Loucy (cell line): ENCODE results near the gene COL13A1.

Experiments
- H2AFZ ChIP-seq: fragments of 200-600 bp; sonication (generic); 2 replicates; pipeline ENCODE4 v1.6.0; 2016; ENCODE audit warnings: antibody characterized with exemption, mild to moderate bottlenecking, low read length, moderate library complexity
- H3F3A ChIP-seq: fragments of 200-600 bp; 2 replicates; pipeline ENCODE4 v1.6.0; 2016; ENCODE audit warnings: antibody characterized with exemption, low read depth, mild to moderate bottlenecking
- H3K27me3 ChIP-seq: fragments of 200-600 bp; sonication (generic); 2 replicates; pipeline ENCODE4 v1.6.1; 2014; ENCODE audit warnings: low read length, mild to moderate bottlenecking; ENCODE audit not compliant: insufficient read depth, poor library complexity, severe bottlenecking
- H3K36me3 ChIP-seq: fragments of 200-600 bp; sonication (generic); 2 replicates; pipeline ENCODE4 v1.6.1; 2016; ENCODE audit warnings: low read length; ENCODE audit not compliant: insufficient read depth
- H3K4me1 ChIP-seq: fragments of 200-600 bp; sonication (generic); 2 replicates; pipeline ENCODE4 v1.5.1; 2014; ENCODE audit warnings: low read length, mild to moderate bottlenecking; ENCODE audit not compliant: insufficient read depth, poor library complexity, severe bottlenecking
- H3K4me2 ChIP-seq: fragments of 200-600 bp; sonication (generic); 2 replicates; pipeline ENCODE4 v1.6.0; 2014; ENCODE audit warnings: antibody characterized with exemption, low read length, low read depth, mild to moderate bottlenecking; ENCODE audit not compliant: poor library complexity, severe bottlenecking
- H3K4me3 ChIP-seq: fragments of 200-600 bp; sonication (generic); 2 replicates; pipeline ENCODE4 v1.5.1; 2014; ENCODE audit warnings: low read length, mild to moderate bottlenecking, mixed read lengths; ENCODE audit not compliant: poor library complexity, severe bottlenecking
- H3K79me2 ChIP-seq: fragments of 200-600 bp; sonication (generic); 2 replicates; pipeline ENCODE4 v1.6.1; 2014; ENCODE audit warnings: low read length; ENCODE audit not compliant: insufficient read depth
- H3K9ac ChIP-seq: fragments of 200-600 bp; sonication (generic); 2 replicates; pipeline ENCODE4 v1.6.0; 2014; ENCODE audit warnings: mild to moderate bottlenecking, low read depth, low read length, moderate library complexity; ENCODE audit not compliant: poor library complexity, severe bottlenecking
- H3K9me2 ChIP-seq: fragments of 200-600 bp; sonication (generic); replicated peaks from 2 replicates; pipeline ENCODE4 v1.6.1; 2016; ENCODE audit warnings: low read depth, low read length, mixed read lengths
- H3K9me3 ChIP-seq: fragments of 200-600 bp; sonication (generic); 2 replicates; pipeline ENCODE4 v1.6.1; 2014; ENCODE audit warnings: mild to moderate bottlenecking, antibody characterized with exemption, low read length, low read depth; ENCODE audit not compliant: insufficient read depth
- H4K20me1 ChIP-seq: fragments of 200-600 bp; sonication (generic); 2 replicates; pipeline ENCODE4 v1.6.0; 2014; ENCODE audit warnings: antibody characterized with exemption, low read length, mild to moderate bottlenecking; ENCODE audit not compliant: insufficient read depth, poor library complexity, severe bottlenecking
- EZH2phosphoT487 ChIP-seq: fragments of 200-600 bp; IDR thresholded peaks from 2 replicates; pipeline ENCODE4 v1.6.1; 2018; ENCODE audit warnings: antibody characterized with exemption, mild to moderate bottlenecking, moderate library complexity, borderline replicate concordance
- TF ChIP-seq, protein P1 (sequence below): fragments of 200-600 bp; sonication (generic); conservative IDR thresholded peaks from 2 replicates; pipeline ENCODE4 v1.5.1; 2014; ENCODE audit warnings: mild to moderate bottlenecking, antibody characterized with exemption, low read length

COL13A1 gene

GRCh38 chr10:69810675-69811397, 9.1 kb downstream of the COL13A1 start:
- H3K9ac ChIP-seq, result peak overlapping the region; percentile 44
- no peaks in the 10 kb centered on the region for H3K79me2 ChIP-seq
- peaks cover 53% of the 10 kb centered on the region for H3K4me1 ChIP-seq
- H3K36me3 ChIP-seq, result no peaks in the 10 kb centered on the region
- no peaks in the 10 kb centered on the region for H3F3A ChIP-seq
- H3K27me3 ChIP-seq, result no peaks in the 10 kb centered on the region
- no peaks in the 10 kb centered on the region for H3K9me2 ChIP-seq
- no peaks in the 10 kb centered on the region for H4K20me1 ChIP-seq
- H3K4me3 ChIP-seq, result no peak overlapping the region
- H3K4me2 ChIP-seq, result peak overlapping the region; percentile 1
- no peaks in the 10 kb centered on the region for H3K9me3 ChIP-seq
- TF ChIP-seq EZH2phosphoT487, result no peak
- TF ChIP-seq, protein P1, sequence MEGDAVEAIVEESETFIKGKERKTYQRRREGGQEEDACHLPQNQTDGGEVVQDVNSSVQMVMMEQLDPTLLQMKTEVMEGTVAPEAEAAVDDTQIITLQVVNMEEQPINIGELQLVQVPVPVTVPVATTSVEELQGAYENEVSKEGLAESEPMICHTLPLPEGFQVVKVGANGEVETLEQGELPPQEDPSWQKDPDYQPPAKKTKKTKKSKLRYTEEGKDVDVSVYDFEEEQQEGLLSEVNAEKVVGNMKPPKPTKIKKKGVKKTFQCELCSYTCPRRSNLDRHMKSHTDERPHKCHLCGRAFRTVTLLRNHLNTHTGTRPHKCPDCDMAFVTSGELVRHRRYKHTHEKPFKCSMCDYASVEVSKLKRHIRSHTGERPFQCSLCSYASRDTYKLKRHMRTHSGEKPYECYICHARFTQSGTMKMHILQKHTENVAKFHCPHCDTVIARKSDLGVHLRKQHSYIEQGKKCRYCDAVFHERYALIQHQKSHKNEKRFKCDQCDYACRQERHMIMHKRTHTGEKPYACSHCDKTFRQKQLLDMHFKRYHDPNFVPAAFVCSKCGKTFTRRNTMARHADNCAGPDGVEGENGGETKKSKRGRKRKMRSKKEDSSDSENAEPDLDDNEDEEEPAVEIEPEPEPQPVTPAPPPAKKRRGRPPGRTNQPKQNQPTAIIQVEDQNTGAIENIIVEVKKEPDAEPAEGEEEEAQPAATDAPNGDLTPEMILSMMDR, result no peak
- H2AFZ ChIP-seq, result no peak overlapping the region

DNA sequence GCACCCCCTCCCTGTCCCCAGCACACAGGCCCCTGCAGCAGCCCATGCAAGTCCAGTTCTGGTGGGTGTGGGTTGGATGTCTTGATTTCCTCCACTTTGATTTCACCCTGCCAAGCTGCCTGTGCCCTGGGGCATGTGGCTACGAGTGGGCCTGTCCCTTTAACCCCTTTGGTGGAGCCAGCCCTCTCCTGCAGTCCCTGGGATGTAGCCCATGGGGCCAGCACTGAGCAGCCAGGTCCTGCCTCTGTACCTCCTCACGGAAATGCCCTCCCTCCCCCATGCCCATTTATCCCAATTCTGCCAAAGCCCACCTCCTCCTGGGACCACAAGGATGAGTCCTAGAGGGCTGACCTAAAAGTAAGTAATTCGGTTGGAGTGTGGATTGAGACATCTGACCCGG, 11.9 kb downstream of the COL13A1 start:
- H3K4me2 ChIP-seq, result no peak overlapping the region
- H3K9me2 ChIP-seq, result no peaks in the 10 kb centered on the region
- no peaks in the 10 kb centered on the region for H3K27me3 ChIP-seq
- no peaks in the 10 kb centered on the region for H3K79me2 ChIP-seq
- H3K36me3 ChIP-seq, result no peaks in the 10 kb centered on the region
- no peak overlapping the region for H3K9ac ChIP-seq
- H3F3A ChIP-seq, result no peaks in the 10 kb centered on the region
- H3K9me3 ChIP-seq, result no peaks in the 10 kb centered on the region
- TF ChIP-seq, protein P1, result no peak
- TF ChIP-seq EZH2phosphoT487, result no peak
- peaks cover 79% of the 10 kb centered on the region for H3K4me1 ChIP-seq
- H3K4me3 ChIP-seq, result no peak overlapping the region
- H4K20me1 ChIP-seq, result no peaks in the 10 kb centered on the region
- H2AFZ ChIP-seq, result no peak overlapping the region

GRCh38 chr10:69814251-69814650, 12.5 kb downstream of the COL13A1 start:
- Histone ChIP-seq H3K9me2 (no peaks in the 10 kb centered on the region), H3K4me3 (no peak overlapping the region), H2AFZ (no peak overlapping the region), H3K9ac (no peak overlapping the region), H4K20me1 (no peaks in the 10 kb centered on the region), H3F3A (no peaks in the 10 kb centered on the region), H3K4me2 (no peak overlapping the region), H3K27me3 (no peaks in the 10 kb centered on the region), H3K36me3 (no peaks in the 10 kb centered on the region), H3K4me1 (peaks cover 85% of the 10 kb centered on the region), H3K79me2 (no peaks in the 10 kb centered on the region), H3K9me3 (no peaks in the 10 kb centered on the region)
- TF ChIP-seq EZH2phosphoT487, result no peak
- TF ChIP-seq, protein P1, result no peak
